H9 (cell line): Measurements from ENCODE around the gene BCAR3. TPM values are rescaled to one million over a fixed set of nuclear protein-coding genes. Genes with fewer than 3 reads are reported as not detected.

Source experiments
- DNase-seq: peaks from one replicate; pipeline ENCODE4 v3.0.0-alpha.2; 2017
- H2AFZ ChIP-seq: one replicate; pipeline ENCODE4 v1.6.1; 2013; ENCODE audit warnings: mild to moderate bottlenecking, low read length, control low read depth, moderate library complexity
- H2AK5ac ChIP-seq: 2 replicates; pipeline ENCODE4 v1.6.1; 2013; ENCODE audit warnings: low read length, control low read depth, mixed read lengths; ENCODE audit not compliant: insufficient read length
- H2BK120ac ChIP-seq: one replicate; pipeline ENCODE4 v1.6.1; 2013; ENCODE audit warnings: low read depth, mild to moderate bottlenecking, low read length, control low read depth, inconsistent platforms; ENCODE audit not compliant: poor library complexity, severe bottlenecking
- H2BK12ac ChIP-seq: 2 replicates; pipeline ENCODE4 v1.6.1; 2013; ENCODE audit warnings: low read length, control low read depth, mixed read lengths, low read depth; ENCODE audit not compliant: insufficient read length
- H2BK15ac ChIP-seq: 2 replicates; pipeline ENCODE4 v1.6.1; 2013; ENCODE audit warnings: low read depth, low read length, control low read depth
- H2BK20ac ChIP-seq: one replicate; pipeline ENCODE4 v1.6.1; 2013; ENCODE audit warnings: low read depth, mild to moderate bottlenecking, low read length, control low read depth, inconsistent platforms; ENCODE audit not compliant: poor library complexity, severe bottlenecking
- H2BK5ac ChIP-seq: 2 replicates; pipeline ENCODE4 v1.6.1; 2013; ENCODE audit warnings: low read length, control low read depth, mixed read lengths; ENCODE audit not compliant: insufficient read length
- H3K14ac ChIP-seq: 2 replicates; pipeline ENCODE4 v1.6.1; 2013; ENCODE audit warnings: low read length, control low read depth; ENCODE audit not compliant: insufficient read depth
- H3K18ac ChIP-seq: 2 replicates; pipeline ENCODE4 v1.6.1; 2013; ENCODE audit warnings: low read depth, mild to moderate bottlenecking, mixed read lengths, low read length, control low read depth; ENCODE audit not compliant: insufficient read length
- H3K23ac ChIP-seq: 2 replicates; pipeline ENCODE4 v1.6.1; 2013; ENCODE audit warnings: low read length, control low read depth, mixed read lengths, low read depth; ENCODE audit not compliant: insufficient read length
- H3K23me2 ChIP-seq: 2 replicates; pipeline ENCODE4 v1.6.1; 2013; ENCODE audit warnings: low read depth, mild to moderate bottlenecking, mixed read lengths, low read length, control low read depth; ENCODE audit not compliant: insufficient read length, poor library complexity, severe bottlenecking
- H3K27ac ChIP-seq: 2 replicates; pipeline ENCODE4 v1.5.1; 2013; ENCODE audit warnings: low read length, control low read depth, mixed read lengths, low read depth; ENCODE audit not compliant: insufficient read length
- H3K27me3 ChIP-seq: 2 replicates; pipeline ENCODE4 v1.6.1; 2013; ENCODE audit warnings: low read length, control low read depth, inconsistent platforms; ENCODE audit not compliant: insufficient read depth
- H3K4ac ChIP-seq: 2 replicates; pipeline ENCODE4 v1.6.1; 2013; ENCODE audit warnings: low read depth, mild to moderate bottlenecking, control low read depth, inconsistent platforms, low read length, moderate library complexity
- H3K4me1 ChIP-seq: 2 replicates; pipeline ENCODE4 v1.6.1; 2013; ENCODE audit warnings: low read length, control low read depth, inconsistent platforms; ENCODE audit not compliant: insufficient read depth
- H3K4me2 ChIP-seq: 2 replicates; pipeline ENCODE4 v1.6.1; 2013; ENCODE audit warnings: low read length, control low read depth, mixed read lengths; ENCODE audit not compliant: insufficient read length, insufficient read depth
- H3K56ac ChIP-seq: 2 replicates; pipeline ENCODE4 v1.6.1; 2013; ENCODE audit warnings: low read depth, mild to moderate bottlenecking, mixed read lengths, low read length, control low read depth; ENCODE audit not compliant: insufficient read length
- H3K79me1 ChIP-seq: 2 replicates; pipeline ENCODE4 v1.6.1; 2013; ENCODE audit warnings: low read depth, mild to moderate bottlenecking, moderate library complexity, low read length, control low read depth, inconsistent platforms; ENCODE audit not compliant: insufficient read depth, poor library complexity, severe bottlenecking
- H3K79me2 ChIP-seq: 2 replicates; pipeline ENCODE4 v1.6.1; 2013; ENCODE audit warnings: low read length, control low read depth, inconsistent platforms; ENCODE audit not compliant: insufficient read depth
- H3K9ac ChIP-seq: 2 replicates; pipeline ENCODE4 v1.6.1; 2013; ENCODE audit warnings: low read length, control low read depth, mixed read lengths; ENCODE audit not compliant: insufficient read length; ENCODE audit errors: extremely low read depth
- H3K9me3 ChIP-seq: one replicate; pipeline ENCODE4 v1.6.1; 2013; ENCODE audit warnings: low read depth, low read length, inconsistent platforms; ENCODE audit not compliant: control insufficient read depth
- H3T11ph ChIP-seq: one replicate; pipeline ENCODE4 v1.6.1; 2013; ENCODE audit warnings: mild to moderate bottlenecking, low read length, control low read depth, inconsistent platforms
- H4K20me1 ChIP-seq: one replicate; pipeline ENCODE4 v1.6.1; 2013; ENCODE audit not compliant: control insufficient read depth, insufficient read length, insufficient read depth
- H4K5ac ChIP-seq: 2 replicates; pipeline ENCODE4 v1.6.1; 2013; ENCODE audit warnings: low read depth, mild to moderate bottlenecking, mixed read lengths, low read length, control low read depth; ENCODE audit not compliant: insufficient read length
- H4K8ac ChIP-seq: replicated peaks from 2 replicates; pipeline ENCODE4 v1.6.1; 2013; ENCODE audit warnings: low read length, control low read depth, mixed read lengths, low read depth; ENCODE audit not compliant: insufficient read length
- H4K91ac ChIP-seq: 2 replicates; pipeline ENCODE4 v1.6.1; 2013; ENCODE audit warnings: low read depth, mild to moderate bottlenecking, moderate library complexity, mixed read lengths, low read length, control low read depth; ENCODE audit not compliant: insufficient read length
- H3K27ac Mint-ChIP-seq, 3 experiments: 2 replicates in 2 of 3; 3 replicates in 1 of 3; pipeline ENCODE4 v1.8.0; 2020 to 2021; ENCODE audit warnings: mixed read lengths in 3 of 3, mild to moderate bottlenecking in 1 of 3, moderate library complexity in 1 of 3
- H3K27me3 Mint-ChIP-seq: 2 replicates; pipeline ENCODE4 v1.8.0; 2021; ENCODE audit warnings: low read depth, mild to moderate bottlenecking, moderate library complexity, mixed read lengths
- H3K36me3 Mint-ChIP-seq, 3 experiments: 2 replicates in 2 of 3; 3 replicates in 1 of 3; pipeline ENCODE4 v1.8.0; 2020 to 2021; ENCODE audit warnings: low read depth in 3 of 3, mixed read lengths in 3 of 3; ENCODE audit not compliant: insufficient read depth in 1 of 3
- H3K4me1 Mint-ChIP-seq, 2 experiments: 2 replicates each; pipeline ENCODE4 v1.8.0; 2020; ENCODE audit warnings: mixed read lengths in 2 of 2
- H3K4me3 Mint-ChIP-seq, 2 experiments: 2 replicates in 1 of 2; 3 replicates in 1 of 2; pipeline ENCODE4 v1.8.0; 2020 to 2021; ENCODE audit warnings: mild to moderate bottlenecking in 2 of 2, mixed read lengths in 2 of 2, moderate library complexity in 1 of 2
- H3K9me3 Mint-ChIP-seq, 2 experiments: 2 replicates in 1 of 2; 3 replicates in 1 of 2; pipeline ENCODE4 v1.8.0; 2020; ENCODE audit warnings: mild to moderate bottlenecking in 2 of 2, mixed read lengths in 2 of 2, moderate library complexity in 1 of 2
- WGBS: extraction: QIAGEN DNeasy Blood & Tissue Kit; methylation state at CpG from one replicate; pipeline ENCODE4 v1.1.7; 2013; ENCODE audit warnings: missing lambda C conversion rate, low lambda C conversion rate, mixed read lengths; ENCODE audit not compliant: insufficient read length; ENCODE audit errors: extremely low coverage; 5-methylcytosine and 5-hydroxymethylcytosine counted together
- total RNA-seq: library from RNA; stranded (reverse); gene quantifications from 2 replicates; pipeline ENCODE4 v1.2.1, GENCODE V29; 2021
- TF ChIP-seq, protein P1 (sequence below): fragments of 200-600 bp; sonication (generic); conservative IDR thresholded peaks from 3 replicates; pipeline ENCODE4 v1.8.0; 2021; ENCODE audit warnings: antibody characterized with exemption, mild to moderate bottlenecking

BCAR3 gene
- total RNA-seq, 1 experiment from 2014 or later = 4.9 TPM

DNA sequence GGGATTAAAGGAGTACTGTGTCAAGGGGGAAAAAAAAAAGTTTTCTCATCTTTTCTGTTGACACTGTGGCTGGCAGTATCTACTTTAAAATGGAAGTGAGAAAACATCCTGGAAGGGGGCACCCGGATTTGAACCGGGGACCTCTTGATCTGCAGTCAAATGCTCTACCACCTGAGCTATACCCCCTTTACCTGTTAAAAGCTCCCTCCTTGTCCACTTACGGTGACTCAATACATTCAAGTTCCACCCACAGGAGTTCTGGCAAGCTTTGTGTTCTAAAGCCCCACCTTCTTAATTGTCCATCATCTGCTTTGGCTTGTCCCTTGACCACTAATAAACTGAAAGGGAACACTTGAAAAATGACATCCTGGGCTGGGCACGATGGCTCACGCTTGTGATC lies 165.5 kb downstream of the BCAR3 start:
- H3K4me3 Mint-ChIP-seq = no peak overlapping the region
- Histone ChIP-seq H2AFZ (no peak overlapping the region), H3K4me1 (no peaks in the 10 kb centered on the region; the same call in 1 of the 2 replicates), H3K79me1 (no peaks in the 10 kb centered on the region), H3K18ac (no peak overlapping the region), H3K9ac (no peak overlapping the region), H2BK20ac (no peak overlapping the region), H2AK5ac (no peak overlapping the region), H3K14ac (no peak overlapping the region), H2BK120ac (no peak overlapping the region), H3T11ph (no peak overlapping the region), H3K23me2 (no peaks in the 10 kb centered on the region), H3K4ac (no peak overlapping the region), H3K4me2 (no peak overlapping the region), H3K79me2 (peaks cover 4% of the 10 kb centered on the region; the same call in 1 of the 2 replicates), H3K27ac (no peak overlapping the region), H4K20me1 (no peaks in the 10 kb centered on the region), H4K8ac (no peak overlapping the region), H2BK12ac (no peak overlapping the region), H3K23ac (no peak overlapping the region), H4K91ac (no peak overlapping the region), H3K56ac (no peak overlapping the region), H2BK15ac (no peak overlapping the region), H2BK5ac (no peak overlapping the region), H3K27me3 (no peaks in the 10 kb centered on the region), H3K9me3 (no peaks in the 10 kb centered on the region), H4K5ac (no peak overlapping the region)
- H3K4me1 Mint-ChIP-seq = peaks cover 12% of the 10 kb centered on the region in 2 experiments
- no peak overlapping the region; a peak in 1 of 7 replicates for H3K27ac Mint-ChIP-seq
- TF ChIP-seq, protein P1, sequence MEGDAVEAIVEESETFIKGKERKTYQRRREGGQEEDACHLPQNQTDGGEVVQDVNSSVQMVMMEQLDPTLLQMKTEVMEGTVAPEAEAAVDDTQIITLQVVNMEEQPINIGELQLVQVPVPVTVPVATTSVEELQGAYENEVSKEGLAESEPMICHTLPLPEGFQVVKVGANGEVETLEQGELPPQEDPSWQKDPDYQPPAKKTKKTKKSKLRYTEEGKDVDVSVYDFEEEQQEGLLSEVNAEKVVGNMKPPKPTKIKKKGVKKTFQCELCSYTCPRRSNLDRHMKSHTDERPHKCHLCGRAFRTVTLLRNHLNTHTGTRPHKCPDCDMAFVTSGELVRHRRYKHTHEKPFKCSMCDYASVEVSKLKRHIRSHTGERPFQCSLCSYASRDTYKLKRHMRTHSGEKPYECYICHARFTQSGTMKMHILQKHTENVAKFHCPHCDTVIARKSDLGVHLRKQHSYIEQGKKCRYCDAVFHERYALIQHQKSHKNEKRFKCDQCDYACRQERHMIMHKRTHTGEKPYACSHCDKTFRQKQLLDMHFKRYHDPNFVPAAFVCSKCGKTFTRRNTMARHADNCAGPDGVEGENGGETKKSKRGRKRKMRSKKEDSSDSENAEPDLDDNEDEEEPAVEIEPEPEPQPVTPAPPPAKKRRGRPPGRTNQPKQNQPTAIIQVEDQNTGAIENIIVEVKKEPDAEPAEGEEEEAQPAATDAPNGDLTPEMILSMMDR = no peak
- peaks cover 11 to 21% (median 12%) of the 10 kb centered on the region in 3 experiments; a peak in 6 of 7 replicates for H3K36me3 Mint-ChIP-seq
- no peak for DNase-seq
- peaks cover 3 to 6% of the 10 kb centered on the region in 2 experiments; a peak in 4 of 5 replicates for H3K9me3 Mint-ChIP-seq
- no CpG with 5 or more reads among the region's 5 CpGs for WGBS
- no peaks in the 10 kb centered on the region for H3K27me3 Mint-ChIP-seq

Other genes starting within 250 kb of the BCAR3 start
- 115 and 119 TPM in 2 replicates for gene FNBP1L, start 233.7 kb downstream of the BCAR3 start, total RNA-seq
- 96.0 and 101 TPM in 2 replicates for gene DNTTIP2, start 197.4 kb upstream of the BCAR3 start, total RNA-seq
- 14.9 and 15.4 TPM in 2 replicates for gene GCLM, start 227.6 kb upstream of the BCAR3 start, total RNA-seq